ENCODE results near the gene CTAGE1. TPM values are rescaled to one million over a fixed set of nuclear protein-coding genes. Genes with fewer than 3 reads are reported as not detected.

CTAGE1 gene
- total RNA-seq, 1 experiment from 2014 or later, result not detected

DNA sequence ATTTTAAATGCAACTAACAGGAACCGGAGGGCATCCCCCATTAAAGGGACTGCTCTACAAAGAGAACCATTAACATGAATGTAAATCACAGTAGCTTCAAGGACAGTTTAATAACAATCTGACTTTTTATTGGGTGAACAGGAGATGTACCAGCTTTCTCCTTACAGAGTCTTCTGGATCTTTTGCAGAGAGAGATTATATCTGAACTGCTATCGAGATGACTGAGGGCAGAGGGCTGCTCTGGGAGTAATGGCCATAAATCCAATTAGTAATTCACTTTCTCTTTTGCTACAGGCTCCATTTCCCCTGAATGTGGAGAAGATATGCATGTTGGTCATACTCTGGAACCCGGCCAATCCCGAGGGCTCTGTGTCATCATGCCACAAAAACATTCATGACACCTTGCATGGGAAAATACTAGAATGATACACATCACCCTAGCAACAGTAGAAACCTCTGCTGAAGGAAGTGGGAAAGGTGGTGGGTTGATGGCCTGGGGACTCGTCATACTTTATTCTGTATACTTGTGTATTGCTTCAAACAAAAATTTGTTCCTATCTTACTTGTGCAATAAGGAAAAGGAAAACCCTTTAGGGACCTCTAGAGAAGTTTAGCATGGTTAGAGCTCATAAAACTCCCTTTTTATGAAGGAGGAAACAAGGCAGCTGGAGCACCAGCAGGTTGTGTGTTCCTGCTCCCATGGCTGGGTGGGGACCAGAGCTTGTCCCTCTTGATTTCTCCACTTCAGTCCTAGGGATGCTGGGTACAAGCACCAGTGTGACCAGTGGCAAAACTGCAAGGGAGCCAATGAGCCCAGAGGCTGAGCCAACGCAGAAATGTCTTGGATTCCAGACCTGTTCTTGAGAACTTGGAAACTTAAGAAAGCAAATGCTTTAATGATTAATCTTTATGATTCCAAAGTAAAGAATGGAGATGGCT is 26.0 kb downstream of the CTAGE1 start:
- peak; percentile 95 for DNase-seq (ENCODE audit: low read depth)

DNA sequence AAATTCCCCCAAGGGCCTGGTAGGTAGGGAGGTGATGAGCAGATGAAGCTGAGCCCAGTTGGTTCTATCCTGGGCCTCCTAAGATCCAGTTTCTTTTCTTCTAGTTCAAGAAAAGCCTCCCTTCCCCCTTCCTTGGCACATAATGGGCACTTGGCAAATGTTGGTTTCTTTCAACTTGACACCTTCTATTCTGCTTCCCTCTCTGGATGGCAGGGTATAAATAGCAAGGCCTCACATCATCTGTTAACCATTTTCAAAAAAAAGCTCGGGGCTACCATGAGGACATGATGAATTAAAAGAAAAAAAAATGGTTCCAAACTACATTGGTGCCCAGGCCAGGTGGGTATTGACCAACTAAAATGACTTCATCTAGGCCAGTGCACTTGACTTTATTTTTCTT is 29.9 kb downstream of the CTAGE1 start:
- no peak for DNase-seq (ENCODE audit: low read depth)

DNA sequence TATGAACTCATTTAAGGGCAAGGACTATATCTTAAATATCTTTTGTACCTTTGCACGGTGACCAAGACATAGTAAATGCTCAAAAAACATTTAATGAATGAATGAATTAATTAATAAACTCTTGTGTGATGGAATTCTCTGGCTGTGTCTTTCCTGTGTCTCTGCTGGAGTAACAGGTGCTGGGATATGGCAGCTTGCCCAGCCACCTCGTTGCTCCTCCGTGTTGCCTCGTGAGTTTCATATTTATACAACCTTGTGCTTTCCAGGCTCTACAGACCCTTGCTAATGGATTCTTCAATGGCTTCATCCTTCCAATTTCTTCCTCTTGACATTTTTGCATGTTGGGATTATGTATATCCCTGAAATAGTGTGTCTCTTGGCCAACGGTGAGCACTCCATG is 30.4 kb downstream of the CTAGE1 start:
- no peak for DNase-seq (ENCODE audit: low read depth)

DNA sequence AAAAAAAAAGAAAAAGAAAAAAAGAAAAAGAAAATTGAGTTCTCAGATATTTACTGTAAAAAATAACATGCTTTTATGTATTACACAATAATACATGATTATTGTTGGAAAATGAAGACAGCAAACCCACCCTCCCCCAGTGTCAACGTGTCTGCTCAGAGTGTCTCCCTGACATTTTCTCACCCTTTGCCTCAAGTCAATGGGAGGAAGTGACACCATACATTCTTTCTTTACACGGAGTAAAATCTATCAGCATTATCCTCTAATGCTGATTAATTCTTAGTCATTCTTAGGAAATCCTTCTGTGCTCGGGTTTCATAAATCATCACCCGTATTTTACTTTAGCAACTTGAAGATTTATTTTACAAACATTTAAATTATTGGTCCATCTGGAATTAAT is 32.0 kb downstream of the CTAGE1 start:
- peak; percentile 55 for DNase-seq (ENCODE audit: low read depth)

DNA sequence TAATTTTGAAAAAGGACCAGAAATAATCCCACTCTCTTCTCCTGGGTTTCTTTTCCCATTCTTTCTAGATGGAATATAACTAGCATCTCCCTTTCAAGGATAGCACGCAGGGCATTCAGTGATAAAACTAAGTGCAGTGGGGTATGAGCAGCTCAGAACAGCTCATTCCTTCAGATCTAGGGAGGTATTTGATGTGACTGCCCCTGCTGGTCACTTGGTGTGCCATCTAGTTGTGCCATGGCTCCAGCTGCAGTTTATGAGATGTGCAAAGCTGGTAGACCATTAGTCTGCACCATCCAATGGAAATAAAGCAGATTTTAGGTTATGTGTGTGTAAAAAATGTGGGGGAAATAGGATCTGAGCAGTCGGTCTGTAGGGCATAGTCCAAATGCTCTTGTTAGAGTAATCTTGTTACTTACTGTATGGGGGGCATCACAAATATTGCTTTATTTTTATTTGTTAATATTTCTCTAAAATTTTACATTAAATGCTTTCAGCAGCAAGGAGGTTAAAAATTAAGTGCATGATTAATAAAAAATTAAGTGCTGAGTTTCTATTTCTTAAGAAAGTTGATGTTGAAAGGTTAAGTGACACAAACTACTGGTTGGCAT is 38.9 kb downstream of the CTAGE1 start:
- DNase-seq (ENCODE audit: low read depth), result peak; percentile 57

DNA sequence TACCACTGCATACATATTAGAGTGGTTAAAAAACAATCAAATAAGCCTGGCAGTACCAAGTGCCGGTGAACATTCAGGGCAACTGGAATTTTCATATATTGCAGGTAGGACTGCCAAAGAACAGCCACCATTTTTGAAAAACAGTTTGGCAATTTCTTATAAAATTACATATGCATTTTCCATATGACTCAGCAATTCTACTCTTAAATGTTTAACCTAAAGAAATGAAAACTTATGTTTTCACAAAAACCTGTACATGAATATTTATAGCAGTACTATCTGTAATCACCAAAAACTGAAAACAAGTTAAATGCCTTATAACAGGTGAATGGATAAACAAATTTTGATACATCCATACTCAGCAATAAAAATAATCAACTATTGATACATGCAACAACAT is 39.9 kb downstream of the CTAGE1 start:
- no peak for DNase-seq (ENCODE audit: low read depth)

DNA sequence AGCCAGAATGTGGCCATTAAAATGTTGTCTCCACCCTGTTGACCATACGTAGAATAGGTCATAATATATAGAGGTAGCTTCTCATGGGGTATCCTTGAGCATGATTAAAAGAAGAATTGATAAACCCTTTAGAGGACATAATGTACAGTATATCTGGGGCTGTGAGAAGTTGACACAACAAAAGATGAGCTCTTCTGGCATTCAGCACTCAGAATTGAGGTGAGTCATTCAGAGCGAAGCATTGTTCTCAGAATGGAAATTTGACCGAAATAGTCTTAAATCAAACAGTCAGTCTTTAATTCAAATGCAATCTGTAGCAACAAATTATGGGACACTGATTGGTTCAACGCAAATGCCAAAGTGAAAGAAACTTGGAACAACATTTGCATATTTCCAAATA is 47.3 kb downstream of the CTAGE1 start:
- DNase-seq (ENCODE audit: low read depth), result no peak

DNA sequence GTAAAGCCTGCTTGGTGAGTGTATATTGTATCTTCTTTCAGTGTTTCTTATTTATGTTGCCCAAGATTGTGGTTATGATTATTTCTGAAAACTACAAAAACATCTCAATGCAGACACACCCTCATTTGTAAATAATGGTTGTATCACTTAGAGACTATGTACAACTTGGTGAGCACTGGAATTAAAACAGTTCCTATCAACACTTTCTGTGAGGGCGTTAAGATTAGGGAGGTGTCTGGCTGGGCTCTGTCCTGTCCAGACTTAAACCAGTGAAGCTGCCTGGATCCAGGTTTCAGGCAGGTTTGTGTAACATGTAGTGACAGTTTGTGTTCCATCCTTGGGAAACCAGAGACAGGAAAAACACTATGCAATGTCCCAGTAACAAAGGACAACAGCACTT is 49.7 kb downstream of the CTAGE1 start:
- DNase-seq (ENCODE audit: low read depth), result no peak

DNA sequence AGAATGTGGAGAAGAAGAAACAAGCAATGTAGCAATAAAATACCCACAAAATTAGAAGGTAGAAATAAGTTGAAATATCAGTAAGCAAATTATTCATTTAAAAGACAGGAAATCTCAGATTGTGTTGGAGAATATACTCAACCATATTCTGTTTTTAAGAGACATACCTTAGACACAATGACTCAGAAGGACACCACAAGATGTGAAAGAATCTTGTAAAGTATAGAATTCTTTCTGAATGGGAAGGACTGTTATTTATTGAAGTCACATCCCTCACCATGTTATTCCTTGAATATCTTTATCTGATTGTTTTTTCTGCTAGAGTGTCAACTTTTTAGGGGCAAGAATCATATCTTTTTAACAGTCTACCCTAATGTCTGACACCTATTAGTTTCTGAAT is 50.4 kb downstream of the CTAGE1 start:
- DNase-seq (ENCODE audit: low read depth), result no peak

DNA sequence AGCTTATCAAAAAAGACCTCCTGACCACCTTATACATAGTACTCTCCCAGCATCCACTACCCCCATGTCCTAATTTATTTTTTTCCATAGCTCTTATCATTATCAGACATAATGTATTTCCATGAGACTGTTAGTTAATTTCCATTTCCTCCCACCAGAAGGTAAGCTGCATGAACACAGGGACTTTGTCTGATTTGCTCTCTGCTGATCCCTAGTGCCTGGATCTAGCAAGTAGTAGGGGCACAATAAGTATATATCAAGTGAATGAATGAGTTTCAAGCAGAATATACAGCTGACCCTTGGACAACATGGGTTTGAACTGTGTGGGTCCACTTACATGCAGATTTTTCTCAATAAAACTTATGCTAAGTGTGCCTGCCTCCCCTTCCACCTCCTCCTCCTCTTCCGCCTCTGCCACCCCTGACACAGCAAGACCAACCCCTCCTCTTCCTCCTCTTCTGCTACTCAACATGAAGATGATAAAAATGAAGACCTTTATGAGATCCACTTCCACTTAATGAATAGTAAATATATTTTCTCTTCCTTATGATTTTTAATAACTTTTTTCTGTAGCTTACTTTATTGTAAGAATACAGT is 53.8 kb downstream of the CTAGE1 start:
- DNase-seq (ENCODE audit: low read depth), result no peak

Other genes starting within 250 kb of the CTAGE1 start
- gene GATA6, start 248.3 kb downstream of the CTAGE1 start, total RNA-seq (2014; rRNA removed; shearing (Covaris generic)), result 18.2 and 19.0 TPM in 2 replicates